CD8-positive, alpha-beta memory T cell (primary cell): Measurements from ENCODE around the gene FRMD4A. TPM values are rescaled to one million over a fixed set of nuclear protein-coding genes. Genes with fewer than 3 reads are reported as not detected.

Experiments
- CTCF ChIA-PET: fragments of 350-600 bp; sonication (Branson Sonifier 250); formaldehyde crosslinking; loops from one replicate; lab custom pipeline; 2021; ENCODE audit warnings: antibody characterized with exemption; lab: Charles Lee
- POLR2A ChIA-PET: fragments of 350-600 bp; sonication (Branson Sonifier 250); formaldehyde crosslinking; loops from one replicate; lab custom pipeline; 2021; ENCODE audit warnings: antibody characterized with exemption; lab: Charles Lee
- DNase-seq, 5 donors: peaks; one replicate each; pipeline versions ENCODE4 v3.0.0 to v3.0.0-alpha.2; 2020 to 2022; ENCODE audit warnings: mixed read lengths in 1 of 5
- H3K27ac ChIP-seq: one replicate; pipeline ENCODE4 v1.7.0; 2013; ENCODE audit warnings: low read depth, mild to moderate bottlenecking, low read length, moderate library complexity
- H3K27me3 ChIP-seq: 2 replicates; pipeline ENCODE4 v1.7.0; 2013; ENCODE audit warnings: low read length, mild to moderate bottlenecking; ENCODE audit not compliant: insufficient read depth, poor library complexity, severe bottlenecking
- H3K36me3 ChIP-seq: 2 replicates; pipeline ENCODE4 v1.7.0; 2013; ENCODE audit warnings: mild to moderate bottlenecking, low read length, moderate library complexity; ENCODE audit not compliant: insufficient read depth
- H3K4me1 ChIP-seq: 2 replicates; pipeline ENCODE4 v1.7.0; 2013; ENCODE audit warnings: mild to moderate bottlenecking, low read length, moderate library complexity; ENCODE audit not compliant: insufficient read depth
- H3K4me3 ChIP-seq: 2 replicates; pipeline ENCODE4 v1.7.0; 2013; ENCODE audit warnings: mild to moderate bottlenecking, low read length
- H3K9me3 ChIP-seq: 2 replicates; pipeline ENCODE4 v1.7.0; 2013; ENCODE audit warnings: mild to moderate bottlenecking, low read length
- H3K27ac Mint-ChIP-seq, 8 donors: one replicate each; pipeline ENCODE4 v1.8.0; 2020 to 2021; ENCODE audit warnings: mixed read lengths in 8 of 8, mild to moderate bottlenecking in 6 of 8, inconsistent platforms in 3 of 8, moderate library complexity in 3 of 8
- H3K27me3 Mint-ChIP-seq, 2 donors: one replicate each; pipeline ENCODE4 v1.8.0; 2020 to 2021; ENCODE audit warnings: mixed read lengths in 2 of 2, mild to moderate bottlenecking in 1 of 2, moderate library complexity in 1 of 2
- H3K36me3 Mint-ChIP-seq, 3 donors: one replicate each; pipeline ENCODE4 v1.8.0; 2020 to 2021; ENCODE audit warnings: mixed read lengths in 3 of 3, inconsistent platforms in 1 of 3, mild to moderate bottlenecking in 1 of 3
- H3K4me1 Mint-ChIP-seq, 3 donors: one replicate each; pipeline ENCODE4 v1.8.0; 2020 to 2021; ENCODE audit warnings: mixed read lengths in 3 of 3, inconsistent platforms in 1 of 3, mild to moderate bottlenecking in 1 of 3
- H3K4me3 Mint-ChIP-seq, 7 donors: one replicate each; pipeline ENCODE4 v1.8.0; 2020 to 2021; ENCODE audit warnings: mixed read lengths in 7 of 7, mild to moderate bottlenecking in 6 of 7, moderate library complexity in 4 of 7, inconsistent platforms in 2 of 7
- H3K9me3 Mint-ChIP-seq, 5 donors: one replicate each; pipeline ENCODE4 v1.8.0; 2020 to 2022; ENCODE audit warnings: mixed read lengths in 5 of 5, mild to moderate bottlenecking in 3 of 5, moderate library complexity in 2 of 5, inconsistent platforms in 1 of 5
- polyA plus RNA-seq: library from polyadenylated mRNA; unstranded; fragments of 300-500 nt; fragmentation: Illumina TruSeq; gene quantifications from one replicate; pipeline ENCODE4 v1.2.3, GENCODE V29; 2021
- total RNA-seq, 2 experiments: library from RNA; stranded (reverse); gene quantifications; one replicate each; pipeline ENCODE4 v1.2.3, GENCODE V29; 2021

Gene FRMD4A
- total and polyA plus RNA-seq, 3 experiments from 2014 or later, result 0.21 to 2.7 (median 2.1) TPM

GRCh38 chr10:13797164-13797563 lies 533.6 kb downstream of the FRMD4A start:
- Mint-ChIP-seq H3K4me3 (no peak overlapping the region), H3K9me3 (no peaks in the 10 kb centered on the region), H3K27ac (peak overlapping the region in 1 of 8 donors; percentile 43), H3K27me3 (no peaks in the 10 kb centered on the region), H3K4me1 (peaks cover 39 to 59% (median 47%) of the 10 kb centered on the region in 3 donors), H3K36me3 (peaks cover 0 to 3% (median 0%) of the 10 kb centered on the region in 3 donors)
- Histone ChIP-seq H3K4me3 (no peak overlapping the region), H3K27me3 (no peaks in the 10 kb centered on the region), H3K27ac (no peak overlapping the region), H3K9me3 (no peaks in the 10 kb centered on the region), H3K4me1 (peaks cover 32% of the 10 kb centered on the region), H3K36me3 (no peaks in the 10 kb centered on the region)
- ChIA-PET CTCF (no interaction called here), POLR2A (no interaction called here)
- DNase-seq, result no peak

GRCh38 chr10:13795653-13796555 lies 534.8 kb downstream of the FRMD4A start:
- no peaks in the 10 kb centered on the region for H3K27me3 ChIP-seq
- H3K4me3 ChIP-seq, result peak overlapping the region; percentile 2
- Mint-ChIP-seq H3K4me1 (peaks cover 39 to 53% (median 47%) of the 10 kb centered on the region in 3 donors), H3K27ac (peak overlapping the region; percentile 7 to 91 (median 82)), H3K36me3 (peaks cover 0 to 3% (median 0%) of the 10 kb centered on the region in 3 donors), H3K4me3 (peak overlapping the region in 6 of 7 donors; percentile 61 to 79 (median 70)), H3K9me3 (no peaks in the 10 kb centered on the region), H3K27me3 (peaks cover 0 to 1% of the 10 kb centered on the region in 2 donors)
- H3K27ac ChIP-seq, result no peak overlapping the region
- CTCF ChIA-PET, result interaction anchor here (0.9 to 1.9 kb wide), 3 partner anchors 9 to 10 kb away, joined by 3 read pairs; no protein-coding TSS in a partner anchor
- H3K9me3 ChIP-seq, result no peaks in the 10 kb centered on the region
- peak in 1 of 5 donors; percentile 22 for DNase-seq
- H3K4me1 ChIP-seq, result peaks cover 39% of the 10 kb centered on the region
- H3K36me3 ChIP-seq, result no peaks in the 10 kb centered on the region
- POLR2A ChIA-PET, result interaction anchor here (0.6 kb wide), 1 partner anchor 389 kb away, joined by 3 read pairs; no protein-coding TSS in a partner anchor

GRCh38 chr10:13794992-13795612 lies 535.6 kb downstream of the FRMD4A start:
- Mint-ChIP-seq H3K27ac (peak overlapping the region in 7 of 8 donors; percentile 4 to 86 (median 80)), H3K27me3 (peaks cover 0 to 1% of the 10 kb centered on the region in 2 donors), H3K4me1 (peaks cover 39 to 47% (median 46%) of the 10 kb centered on the region in 3 donors), H3K36me3 (peaks cover 0 to 3% (median 0%) of the 10 kb centered on the region in 3 donors), H3K9me3 (no peaks in the 10 kb centered on the region), H3K4me3 (peak overlapping the region in 6 of 7 donors; percentile 61 to 79 (median 70))
- Histone ChIP-seq H3K27ac (no peak overlapping the region), H3K4me1 (peaks cover 39% of the 10 kb centered on the region), H3K36me3 (no peaks in the 10 kb centered on the region), H3K9me3 (no peaks in the 10 kb centered on the region), H3K27me3 (no peaks in the 10 kb centered on the region), H3K4me3 (no peak overlapping the region)
- ChIA-PET POLR2A (no interaction called here), CTCF (interaction anchor here (0.9 to 1.9 kb wide), 2 partner anchors 8 to 11 kb away, joined by 3 read pairs; no protein-coding TSS in a partner anchor)
- DNase-seq, result no peak

- DNase-seq, result no peak
- peaks cover 0 to 1% of the 10 kb centered on the region in 2 donors for H3K27me3 Mint-ChIP-seq
- H3K4me1 ChIP-seq, result peaks cover 48% of the 10 kb centered on the region
- H3K36me3 Mint-ChIP-seq, result no peaks in the 10 kb centered on the region
- ChIA-PET POLR2A (no interaction called here), CTCF (no interaction called here)
- no peak overlapping the region for H3K4me3 Mint-ChIP-seq
- no peaks in the 10 kb centered on the region for H3K36me3 ChIP-seq
- H3K27ac ChIP-seq, result no peak overlapping the region
- H3K4me1 Mint-ChIP-seq, result peaks cover 25 to 35% (median 29%) of the 10 kb centered on the region in 3 donors
- H3K9me3 Mint-ChIP-seq, result no peaks in the 10 kb centered on the region
- H3K27ac Mint-ChIP-seq, result peak overlapping the region in 4 of 8 donors; percentile 28 to 81 (median 54)
- H3K4me3 ChIP-seq, result no peak overlapping the region
- H3K27me3 ChIP-seq, result no peaks in the 10 kb centered on the region
- H3K9me3 ChIP-seq, result no peaks in the 10 kb centered on the region
Observed at GRCh38 chr10:13792006-13792405, 538.7 kb downstream of the FRMD4A start.

- Mint-ChIP-seq H3K27me3 (peaks cover 0 to 1% of the 10 kb centered on the region in 2 donors), H3K27ac (no peak overlapping the region), H3K9me3 (no peaks in the 10 kb centered on the region), H3K4me1 (peaks cover 22 to 40% (median 34%) of the 10 kb centered on the region in 3 donors), H3K36me3 (no peaks in the 10 kb centered on the region), H3K4me3 (no peak overlapping the region)
- Histone ChIP-seq H3K4me1 (peaks cover 47% of the 10 kb centered on the region), H3K9me3 (no peaks in the 10 kb centered on the region), H3K4me3 (no peak overlapping the region), H3K36me3 (no peaks in the 10 kb centered on the region), H3K27me3 (no peaks in the 10 kb centered on the region), H3K27ac (no peak overlapping the region)
- CTCF ChIA-PET, result no interaction called here
- POLR2A ChIA-PET, result no interaction called here
- DNase-seq, result no peak
Observed at GRCh38 chr10:13791483-13791882, 539.2 kb downstream of the FRMD4A start.

GRCh38 chr10:13790196-13790595 lies 540.5 kb downstream of the FRMD4A start:
- H3K9me3 Mint-ChIP-seq, result no peaks in the 10 kb centered on the region
- peaks cover 16 to 30% (median 24%) of the 10 kb centered on the region in 3 donors for H3K4me1 Mint-ChIP-seq
- H3K4me1 ChIP-seq, result peaks cover 39% of the 10 kb centered on the region
- no peak overlapping the region for H3K27ac ChIP-seq
- no peaks in the 10 kb centered on the region for H3K9me3 ChIP-seq
- peaks cover 0 to 1% of the 10 kb centered on the region in 2 donors for H3K27me3 Mint-ChIP-seq
- no peak overlapping the region for H3K4me3 ChIP-seq
- H3K27ac Mint-ChIP-seq, result no peak overlapping the region
- no peaks in the 10 kb centered on the region for H3K36me3 Mint-ChIP-seq
- no peaks in the 10 kb centered on the region for H3K36me3 ChIP-seq
- no peak for DNase-seq
- no peaks in the 10 kb centered on the region for H3K27me3 ChIP-seq
- POLR2A ChIA-PET, result no interaction called here
- CTCF ChIA-PET, result no interaction called here
- no peak overlapping the region for H3K4me3 Mint-ChIP-seq

GRCh38 chr10:13789448-13789829 lies 541.3 kb downstream of the FRMD4A start:
- peak overlapping the region in 1 of 8 donors; percentile 99 for H3K27ac Mint-ChIP-seq
- no peaks in the 10 kb centered on the region for H3K9me3 Mint-ChIP-seq
- no peaks in the 10 kb centered on the region for H3K36me3 Mint-ChIP-seq
- Histone ChIP-seq H3K4me1 (peaks cover 35% of the 10 kb centered on the region), H3K27me3 (no peaks in the 10 kb centered on the region), H3K9me3 (no peaks in the 10 kb centered on the region), H3K4me3 (no peak overlapping the region), H3K27ac (no peak overlapping the region), H3K36me3 (no peaks in the 10 kb centered on the region)
- ChIA-PET POLR2A (no interaction called here), CTCF (interaction anchor here (1.2 to 1.3 kb wide), 2 partner anchors 12 to 293 kb away, joined by 3 read pairs; no protein-coding TSS in a partner anchor)
- H3K27me3 Mint-ChIP-seq, result peaks cover 0 to 1% of the 10 kb centered on the region in 2 donors
- peaks cover 10 to 23% (median 18%) of the 10 kb centered on the region in 3 donors for H3K4me1 Mint-ChIP-seq
- peak overlapping the region in 3 of 7 donors; percentile 42 to 72 (median 51) for H3K4me3 Mint-ChIP-seq
- DNase-seq, result no peak
